A673 (cell line): ENCODE results near the gene RNF215.

Experiments used
- CTCF ChIP-seq: fragments of 300-800, 200-600 bp; sonication (generic); conservative IDR thresholded peaks from 2 replicates; pipeline ENCODE4 v1.5.1; 2017; ENCODE audit warnings: low read depth, mild to moderate bottlenecking, antibody characterized with exemption, low read length, moderate library complexity, mixed read lengths
- EZH2 ChIP-seq: fragments of 200-600 bp; sonication (generic); IDR thresholded peaks from 2 replicates; pipeline ENCODE4 v1.6.1; 2017; ENCODE audit warnings: borderline replicate concordance, low read depth, mild to moderate bottlenecking, mixed read lengths, antibody characterized with exemption, low read length; ENCODE audit not compliant: poor library complexity, severe bottlenecking

GRCh38 chr22:30386608-30386959 lies 627 bp downstream of the RNF215 start:
- TF ChIP-seq CTCF, result no peak
- no peak for TF ChIP-seq EZH2
